ENCODE results near the gene MECP2. TPM values are rescaled to one million over a fixed set of nuclear protein-coding genes. Genes with fewer than 3 reads are reported as not detected.

Gene MECP2
- polyA plus RNA-seq, 2 of the 4 experiments (the other 2 are of a cell fraction), result 17.7 to 19.2 TPM

GRCh38 chrX:154019061-154019621, 78.4 kb downstream of the MECP2 start:
- POLR2A ChIA-PET, result interaction anchor here (1.3 kb wide), 1 partner anchor 27 kb away, joined by 8 read pairs; no protein-coding TSS in a partner anchor
- peak overlapping the region; percentile 63 for H3K4me3 ChIP-seq
- peak overlapping the region; percentile 99 for H3K27ac ChIP-seq
- ATAC-seq, result peak; percentile 10 to 14; a peak in 4 of 6 replicates
- DNase-seq (ENCODE audit: low read depth in 1 of 2, low spot score in 1 of 2), result no peak
- WGBS (ENCODE audit: missing lambda C conversion rate), result 0% methylated on average over 7 of the region's 45 CpGs
- CTCF ChIA-PET, result interaction anchor here (0.8 to 3.5 kb wide), 4 partner anchors 9 to 32 kb away, joined by 5 to 13 read pairs (median 8); no protein-coding TSS in a partner anchor
- FAIRE-seq, result no peak
- no peaks in the 10 kb centered on the region for H3K9me3 ChIP-seq
- H3K4me1 ChIP-seq, result peaks cover 17% of the 10 kb centered on the region
- TF ChIP-seq PHF8 (IDR thresholded peaks at IDR 0.05; ENCODE audit: borderline replicate concordance, low read depth) (0 out of 2 replicates have a peak, but pooled peaks have one; percentile 28), HES2 (IDR thresholded peaks at IDR 0.05) (no peak)
- peak overlapping the region; percentile 81 for H3K4me2 ChIP-seq

- peak in 1 of 2 experiments; percentile 8; a peak in 2 of 6 replicates for ATAC-seq
- DNase-seq (ENCODE audit: low read depth in 1 of 2, low spot score in 1 of 2), result no peak
- no peaks in the 10 kb centered on the region for H3K9me3 ChIP-seq
- POLR2A ChIA-PET, result interaction anchor here (1.3 kb wide), 1 partner anchor 28 kb away, joined by 8 read pairs; no protein-coding TSS in a partner anchor
- H3K4me2 ChIP-seq, result peak overlapping the region; percentile 81
- peak overlapping the region; percentile 63 for H3K4me3 ChIP-seq
- FAIRE-seq, result peak; percentile 63
- CTCF ChIA-PET, result interaction anchor here (0.8 to 3.5 kb wide), 5 partner anchors 9 to 44 kb away, joined by 3 to 13 read pairs (median 6); no protein-coding TSS in a partner anchor
- peaks cover 20% of the 10 kb centered on the region for H3K4me1 ChIP-seq
- TF ChIP-seq PHF8 (IDR thresholded peaks at IDR 0.05; ENCODE audit: borderline replicate concordance, low read depth) (no peak), HDAC2 (IDR thresholded peaks at IDR 0.05) (no peak), FOSL2 (IDR thresholded peaks at IDR 0.05) (no peak), FOSL2 (CRISPR knock-in tag; IDR thresholded peaks at IDR 0.05) (no peak), BCL3 (IDR thresholded peaks at IDR 0.05) (no peak), PBX3 (IDR thresholded peaks at IDR 0.05) (no peak), EHF (CRISPR knock-in tag; IDR thresholded peaks at IDR 0.05) (no peak), HEYL (CRISPR knock-in tag; IDR thresholded peaks at IDR 0.05) (no peak), CHD4 (IDR thresholded peaks at IDR 0.05; ENCODE audit: borderline replicate concordance) (no peak)
- H3K27ac ChIP-seq, result peak overlapping the region; percentile 99
- WGBS (ENCODE audit: missing lambda C conversion rate), result 41% methylated on average over 12 of the region's 15 CpGs
Measured at GRCh38 chrX:154018518-154019060, 78.9 kb downstream of the MECP2 start.

- FAIRE-seq, result no peak
- ATAC-seq, result no peak
- 87% methylated on average over 19 of the region's 26 CpGs for WGBS (ENCODE audit: missing lambda C conversion rate)
- Histone ChIP-seq H3K9me3 (no peaks in the 10 kb centered on the region), H3K4me2 (peak overlapping the region; percentile 81), H3K27ac (peak overlapping the region; percentile 99; a peak in 5 of 6 replicates), H3K4me3 (peak overlapping the region; percentile 63), H3K4me1 (peaks cover 25% of the 10 kb centered on the region)
- ChIA-PET POLR2A (interaction anchor here (1.3 kb wide), 1 partner anchor 28 kb away, joined by 8 read pairs; no protein-coding TSS in a partner anchor), CTCF (interaction anchor here (0.7 to 3.5 kb wide), 4 partner anchors 8 to 44 kb away, joined by 3 to 11 read pairs (median 4); no protein-coding TSS in a partner anchor)
- no peak for DNase-seq (ENCODE audit: low read depth in 1 of 2, low spot score in 1 of 2)
- no peak for TF ChIP-seq POLR2AphosphoS2 (conservative IDR thresholded peaks at IDR 0.05; ENCODE audit: low read length)
- TF ChIP-seq PBX3 (IDR thresholded peaks at IDR 0.05), result no peak
- no peak for TF ChIP-seq CHD2 (IDR thresholded peaks at IDR 0.05; ENCODE audit: low read length, partially characterized antibody)
- no peak for TF ChIP-seq FOXS1 (CRISPR knock-in tag; IDR thresholded peaks at IDR 0.05)
- no peak for TF ChIP-seq RARB (CRISPR knock-in tag; IDR thresholded peaks at IDR 0.05)
- no peak for TF ChIP-seq TP53 (CRISPR knock-in tag; IDR thresholded peaks at IDR 0.05)
- TF ChIP-seq ATOH8 (CRISPR knock-in tag; IDR thresholded peaks at IDR 0.05; ENCODE audit: low read depth), result no peak
Measured at GRCh38 chrX:154017766-154018517, 79.6 kb downstream of the MECP2 start.
